GM21526 (cell line): Measurements from ENCODE around the gene FLT1.

ENCODE experiments used
- ATAC-seq: cut with Tn5 transposase; IDR thresholded peaks from one replicate; pipeline ENCODE4 v1.9.1; 2021; ENCODE audit warnings: moderate library complexity; ENCODE audit not compliant: unreplicated experiment, low FRiP score

The FLT1 gene

GRCh38 chr13:28467034-28467433, 27.9 kb downstream of the FLT1 start:
- ATAC-seq = no peak

- no peak for ATAC-seq
Measured at GRCh38 chr13:28466151-28466550, 28.8 kb downstream of the FLT1 start.

- ATAC-seq = no peak
Measured at GRCh38 chr13:28464861-28465460, 30.0 kb downstream of the FLT1 start.

GRCh38 chr13:28463481-28463880, 31.4 kb downstream of the FLT1 start:
- no peak for ATAC-seq

- no peak for ATAC-seq
Measured at GRCh38 chr13:28459911-28460310, 35.0 kb downstream of the FLT1 start.

- ATAC-seq = no peak
Measured at GRCh38 chr13:28458608-28459007, 36.3 kb downstream of the FLT1 start.

GRCh38 chr13:28458051-28458450, 36.9 kb downstream of the FLT1 start:
- ATAC-seq = no peak

- ATAC-seq = no peak
Measured at GRCh38 chr13:28457521-28457920, 37.4 kb downstream of the FLT1 start.

- ATAC-seq = no peak
Measured at GRCh38 chr13:28455580-28456194, 39.2 kb downstream of the FLT1 start.

GRCh38 chr13:28452755-28453154, 42.2 kb downstream of the FLT1 start:
- no peak for ATAC-seq

- no peak for ATAC-seq
Measured at GRCh38 chr13:28451482-28452217, 43.3 kb downstream of the FLT1 start.

GRCh38 chr13:28449826-28450773, 44.8 kb downstream of the FLT1 start:
- no peak for ATAC-seq

- no peak for ATAC-seq
Measured at GRCh38 chr13:28448651-28449358, 46.1 kb downstream of the FLT1 start.

GRCh38 chr13:28447989-28448388, 46.9 kb downstream of the FLT1 start:
- no peak for ATAC-seq

GRCh38 chr13:28447206-28447605, 47.7 kb downstream of the FLT1 start:
- ATAC-seq = no peak

GRCh38 chr13:28442839-28443238, 52.1 kb downstream of the FLT1 start:
- ATAC-seq = no peak

- no peak for ATAC-seq
Measured at GRCh38 chr13:28441529-28441928, 53.4 kb downstream of the FLT1 start.

- ATAC-seq = no peak
Measured at GRCh38 chr13:28440774-28441504, 54.0 kb downstream of the FLT1 start.

- no peak for ATAC-seq
Measured at GRCh38 chr13:28438598-28439334, 56.2 kb downstream of the FLT1 start.
